Breast epithelium (tissue), 3 donors: ENCODE results near the gene SPATA24.

Source experiments
- POLR2A ChIP-seq: fragments of 450-650 bp; IDR thresholded peaks from one replicate; pipeline ENCODE4 v1.6.1; 2016; ENCODE audit warnings: antibody characterized with exemption, mild to moderate bottlenecking, moderate library complexity
- POLR2AphosphoS5 ChIP-seq, 3 donors: sonication (generic); formaldehyde crosslinking; IDR thresholded peaks; one replicate each; pipeline ENCODE4 v1.6.1; 2017; ENCODE audit warnings: antibody characterized with exemption in 3 of 3
- TF ChIP-seq, protein P1 (sequence below), 3 donors: fragments of 450-650 bp; IDR thresholded peaks; one replicate each; pipeline ENCODE4 v1.5.1; 2016 to 2017; ENCODE audit warnings: antibody characterized with exemption in 3 of 3, mild to moderate bottlenecking in 3 of 3, moderate library complexity in 3 of 3

GRCh38 chr5:139403787-139404483 lies at the start of gene SPATA24:
- TF ChIP-seq, protein P1, sequence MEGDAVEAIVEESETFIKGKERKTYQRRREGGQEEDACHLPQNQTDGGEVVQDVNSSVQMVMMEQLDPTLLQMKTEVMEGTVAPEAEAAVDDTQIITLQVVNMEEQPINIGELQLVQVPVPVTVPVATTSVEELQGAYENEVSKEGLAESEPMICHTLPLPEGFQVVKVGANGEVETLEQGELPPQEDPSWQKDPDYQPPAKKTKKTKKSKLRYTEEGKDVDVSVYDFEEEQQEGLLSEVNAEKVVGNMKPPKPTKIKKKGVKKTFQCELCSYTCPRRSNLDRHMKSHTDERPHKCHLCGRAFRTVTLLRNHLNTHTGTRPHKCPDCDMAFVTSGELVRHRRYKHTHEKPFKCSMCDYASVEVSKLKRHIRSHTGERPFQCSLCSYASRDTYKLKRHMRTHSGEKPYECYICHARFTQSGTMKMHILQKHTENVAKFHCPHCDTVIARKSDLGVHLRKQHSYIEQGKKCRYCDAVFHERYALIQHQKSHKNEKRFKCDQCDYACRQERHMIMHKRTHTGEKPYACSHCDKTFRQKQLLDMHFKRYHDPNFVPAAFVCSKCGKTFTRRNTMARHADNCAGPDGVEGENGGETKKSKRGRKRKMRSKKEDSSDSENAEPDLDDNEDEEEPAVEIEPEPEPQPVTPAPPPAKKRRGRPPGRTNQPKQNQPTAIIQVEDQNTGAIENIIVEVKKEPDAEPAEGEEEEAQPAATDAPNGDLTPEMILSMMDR (IDR thresholded peaks at IDR 0.05), result no peak
- TF ChIP-seq POLR2A (no peak), POLR2AphosphoS5 (IDR thresholded peaks at IDR 0.05) (peak; percentile 75 to 95 (median 82))
